HepG2 (cell line): ENCODE measurements around the gene PTPRQ. TPM values are rescaled to one million over a fixed set of nuclear protein-coding genes. Genes with fewer than 3 reads are reported as not detected.

ENCODE experiments used
- ATAC-seq: fragments of 200-7000 bp; cut with Tn5 transposase; 3 replicates; pipeline ENCODE4 v1.9.1; 2020; ENCODE audit warnings: mild to moderate bottlenecking, moderate library complexity
- BruUV-seq: library from RNA; stranded (reverse); fragments of 400-500 nt; replicated peaks from 2 replicates; lab custom pipeline; 2021; lab: Mats Ljungman, UMichigan
- CTCF ChIA-PET: fragments of 300-600 bp; formaldehyde crosslinking; extraction: SDS; loops from one replicate; lab custom pipeline; 2021; ENCODE audit warnings: low total read pairs, inconsistent platforms, low intra/inter-chr PET ratio; lab: Yijun Ruan, JAX
- POLR2A ChIA-PET: fragments of 350-600 bp; sonication (Branson Sonifier 250); formaldehyde crosslinking; loops from one replicate; lab custom pipeline; 2020; ENCODE audit warnings: antibody characterized with exemption, inconsistent platforms; lab: Yijun Ruan, JAX
- DNase-seq: peaks from one replicate; pipeline ENCODE4 v3.0.0-alpha.2; 2015; ENCODE audit warnings: low spot score
- FAIRE-seq: peaks from 3 replicates; lab custom pipeline; 2011; peaks lifted over from hg19 to GRCh38; lab: Jason Lieb, UNC
- H2AFZ ChIP-seq: one replicate; pipeline ENCODE4 v1.6.1; 2011; ENCODE audit warnings: low read length, inconsistent platforms
- H3K27ac ChIP-seq: fragments of 300-600 bp; 3 replicates; pipeline ENCODE4 v1.8.0; 2011; ENCODE audit warnings: mixed run types, mild to moderate bottlenecking, mixed read lengths, low read length, inconsistent platforms; ENCODE audit not compliant: insufficient read depth; ENCODE audit errors: extremely low read length
- H3K27me3 ChIP-seq, 2 experiments: fragments of 200-600 bp in 1 of 2; 2 replicates in 1 of 2; 3 replicates in 1 of 2; pipeline versions ENCODE4 v1.6.0 to v1.8.0; 2011; ENCODE audit warnings: low read length in 2 of 2, mild to moderate bottlenecking in 2 of 2, moderate library complexity in 2 of 2, inconsistent platforms in 1 of 2; ENCODE audit not compliant: insufficient read depth in 2 of 2, control insufficient read depth in 1 of 2
- H3K36me3 ChIP-seq, 2 experiments: fragments of 200-600 bp in 1 of 2; replicated peaks in 1 of 2; 2 replicates in 1 of 2; 3 replicates in 1 of 2; pipeline versions ENCODE4 v1.5.1 to v1.8.0; 2011; ENCODE audit warnings: low read length in 2 of 2, inconsistent platforms in 1 of 2; ENCODE audit not compliant: insufficient read depth in 2 of 2, control insufficient read depth in 1 of 2
- H3K4me1 ChIP-seq: 2 replicates; pipeline ENCODE4 v1.5.1; 2012; ENCODE audit warnings: low read length, inconsistent platforms; ENCODE audit not compliant: insufficient read depth
- H3K4me2 ChIP-seq: 2 replicates; pipeline ENCODE4 v1.6.0; 2011; ENCODE audit warnings: low read depth, low read length, inconsistent platforms
- H3K4me3 ChIP-seq, 3 experiments: fragments of 200-600 bp in 1 of 3; sonication (generic), shearing (Covaris generic) in 1 of 3; replicated peaks in 1 of 3; 2 replicates each; pipeline ENCODE4 v1.5.1; 2011 to 2016; ENCODE audit warnings: low read length in 3 of 3, inconsistent platforms in 2 of 3, low read depth in 2 of 3, mild to moderate bottlenecking in 2 of 3, control low read depth in 1 of 3, mixed read lengths in 1 of 3; ENCODE audit not compliant: insufficient read depth in 1 of 3
- H3K79me2 ChIP-seq: one replicate; pipeline ENCODE4 v1.6.1; 2011; ENCODE audit warnings: low read length, inconsistent platforms; ENCODE audit not compliant: insufficient read depth
- H3K9ac ChIP-seq: 2 replicates; pipeline ENCODE4 v1.6.0; 2011; ENCODE audit warnings: mild to moderate bottlenecking, low read depth, low read length, inconsistent platforms; ENCODE audit not compliant: insufficient read depth
- H3K9me3 ChIP-seq: 2 replicates; pipeline ENCODE4 v1.5.1; 2012; ENCODE audit warnings: mild to moderate bottlenecking, low read length
- H4K20me1 ChIP-seq: 2 replicates; pipeline ENCODE4 v1.6.0; 2011; ENCODE audit warnings: inconsistent platforms, mild to moderate bottlenecking, low read length, moderate library complexity; ENCODE audit not compliant: insufficient read depth
- DPF2 ChIP-seq: sonication (generic); formaldehyde crosslinking; IDR thresholded peaks from 2 replicates; pipeline ENCODE4 v1.4.0; 2020; ENCODE audit warnings: mild to moderate bottlenecking, low read depth, missing genetic modification reagents, borderline replicate concordance
- ERF ChIP-seq: IDR thresholded peaks from 2 replicates; pipeline ENCODE4 v1.6.1; 2018; ENCODE audit warnings: missing biosample characterization, missing genetic modification reagents
- ETV5 ChIP-seq: IDR thresholded peaks from 2 replicates; pipeline ENCODE4 v1.6.1; 2018; ENCODE audit warnings: missing biosample characterization, missing genetic modification reagents, inconsistent platforms, borderline replicate concordance
- GTF3A ChIP-seq: sonication (generic); formaldehyde crosslinking; conservative IDR thresholded peaks from 2 replicates; pipeline ENCODE4 v1.4.0; 2020; ENCODE audit warnings: mild to moderate bottlenecking, missing genetic modification reagents
- HNRNPK ChIP-seq: fragments of 200-400 bp; formaldehyde crosslinking; IDR thresholded peaks from 2 replicates; pipeline ENCODE4 v1.6.1; 2018; ENCODE audit warnings: low read length, low read depth, moderate library complexity, mild to moderate bottlenecking; ENCODE audit not compliant: poor library complexity, severe bottlenecking
- KLF6 ChIP-seq: IDR thresholded peaks from 2 replicates; pipeline ENCODE4 v1.8.0; 2016; ENCODE audit warnings: missing biosample characterization, missing genetic modification reagents
- MTA3 ChIP-seq: sonication (generic); formaldehyde crosslinking; IDR thresholded peaks from 2 replicates; pipeline ENCODE4 v1.4.0; 2020; ENCODE audit warnings: missing genetic modification reagents
- SMAD3 ChIP-seq: sonication (generic); formaldehyde crosslinking; IDR thresholded peaks from 2 replicates; pipeline ENCODE4 v1.4.0; 2020; ENCODE audit warnings: missing genetic modification reagents
- TGIF2 ChIP-seq: IDR thresholded peaks from 2 replicates; pipeline ENCODE4 v1.6.1; 2016; ENCODE audit warnings: control low read depth, missing compliant biosample characterization
- ZBTB4 ChIP-seq: sonication (generic); formaldehyde crosslinking; IDR thresholded peaks from 2 replicates; pipeline ENCODE4 v1.4.0; 2020; ENCODE audit warnings: missing genetic modification reagents, mild to moderate bottlenecking, borderline replicate concordance
- ZFP1 ChIP-seq: IDR thresholded peaks from 2 replicates; pipeline ENCODE4 v1.6.1; 2016
- ZFP37 ChIP-seq: sonication (generic); formaldehyde crosslinking; IDR thresholded peaks from 2 replicates; pipeline ENCODE4 v1.4.0; 2020; ENCODE audit warnings: missing genetic modification reagents, borderline replicate concordance
- ZGPAT ChIP-seq: IDR thresholded peaks from 2 replicates; pipeline ENCODE4 v1.6.1; 2016; ENCODE audit warnings: mild to moderate bottlenecking
- ZNF468 ChIP-seq: sonication (generic); formaldehyde crosslinking; IDR thresholded peaks from 2 replicates; pipeline ENCODE4 v1.8.0; 2022; ENCODE audit warnings: mild to moderate bottlenecking, moderate library complexity, missing genetic modification reagents
- ZNF546 ChIP-seq: sonication (generic); formaldehyde crosslinking; conservative IDR thresholded peaks from 2 replicates; pipeline ENCODE4 v1.8.1; 2023; ENCODE audit warnings: mild to moderate bottlenecking, missing genetic modification reagents
- ZNF773 ChIP-seq: sonication (generic); formaldehyde crosslinking; IDR thresholded peaks from 2 replicates; pipeline ENCODE4 v1.4.0; 2020; ENCODE audit warnings: missing genetic modification reagents, borderline replicate concordance
- in situ Hi-C: cut with HindIII; loops from 2 replicates; pipeline ENCODE4 v1.10.0; 2017; ENCODE audit warnings: low pct_unique_long_range_greater_than_20kb; ENCODE audit not compliant: extremely low pct_ligation_motif_present
- intact Hi-C: fragments of 100-400 bp; cut with micrococcal nuclease; formaldehyde crosslinking; loops from one replicate; pipeline ENCODE4 v1.10.0; 2022; ENCODE audit not compliant: unreplicated experiment
- polyA plus RNA-seq, 8 experiments: library from polyadenylated mRNA; depleted of rRNA in 3 of 8; stranded (reverse) in 7 of 8; unstranded in 1 of 8; fragments of >200 nt; fragmentation: Illumina TruSeq in 4 of 8; extraction: Trizol in 4 of 8; gene quantifications; 2 replicates each; pipeline versions ENCODE4 v1.2.1 to v1.2.3, GENCODE V29; 2011 to 2016; ENCODE audit warnings: low read depth in 4 of 8, missing spikeins in 1 of 8, mixed read lengths in 1 of 8; ENCODE audit not compliant: insufficient read depth in 1 of 8
- total RNA-seq, 5 experiments: library from RNA; depleted of rRNA; stranded (reverse); fragments of >200 nt; fragmentation: Illumina TruSeq; extraction: Trizol; gene quantifications; 2 replicates each; pipeline ENCODE4 v1.2.3, GENCODE V29; 2016; ENCODE audit warnings: low read depth in 1 of 5
- TF ChIP-seq, protein P1 (sequence below): sonication (generic); formaldehyde crosslinking; IDR thresholded peaks from 2 replicates; pipeline ENCODE4 v1.4.0; 2020; ENCODE audit warnings: missing genetic modification reagents
- TF ChIP-seq, protein P2 (sequence below): sonication (generic); formaldehyde crosslinking; IDR thresholded peaks from 2 replicates; pipeline ENCODE4 v1.4.0; 2020; ENCODE audit warnings: mild to moderate bottlenecking, missing genetic modification reagents
- TF ChIP-seq, protein P3 (sequence below): IDR thresholded peaks from 2 replicates; pipeline ENCODE4 v1.6.1; 2012; ENCODE audit warnings: inconsistent platforms

PTPRQ gene
- total and polyA plus RNA-seq, 2 of the 13 experiments (the other 11 are each of a cell fraction or from before 2014, with no cell fraction given), result not detected

DNA sequence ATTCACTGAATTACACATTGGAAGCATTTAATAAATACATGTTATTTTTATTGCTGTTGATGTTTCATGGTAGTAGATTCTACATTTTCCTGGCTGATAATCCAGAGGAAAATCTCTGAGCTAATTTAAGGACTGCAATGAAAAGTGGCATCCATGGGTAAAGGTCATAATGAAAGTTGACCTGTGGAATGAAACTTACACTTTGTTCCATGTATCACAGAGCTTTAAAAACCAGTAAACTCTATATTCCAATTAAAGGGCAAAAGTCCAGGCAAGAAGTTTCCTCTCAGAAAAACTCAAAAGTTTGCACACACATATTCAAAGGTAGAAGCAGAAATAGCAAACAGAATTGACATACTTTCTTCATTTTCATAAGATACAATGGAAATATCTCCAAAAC lies 218.6 kb downstream of the PTPRQ start:
- H3K9me3 ChIP-seq, result no peaks in the 10 kb centered on the region
- intact Hi-C loops (no loop called here), in situ Hi-C loops (no loop called here)
- POLR2A ChIA-PET, result no interaction called here
- H3K4me3 ChIP-seq, result no peak overlapping the region
- CTCF ChIA-PET, result no interaction called here
- no peaks in the 10 kb centered on the region for H3K27me3 ChIP-seq
- H3K27ac ChIP-seq, result no peak overlapping the region
- no peak overlapping the region for H3K4me2 ChIP-seq
- no peak for FAIRE-seq
- H3K36me3 ChIP-seq, result no peaks in the 10 kb centered on the region
- no peak for DNase-seq
- H4K20me1 ChIP-seq, result no peaks in the 10 kb centered on the region
- H3K79me2 ChIP-seq, result no peaks in the 10 kb centered on the region
- ATAC-seq, result no peak
- H3K9ac ChIP-seq, result no peak overlapping the region
- no peaks in the 10 kb centered on the region for H3K4me1 ChIP-seq
- no peak overlapping the region for H2AFZ ChIP-seq
- BruUV-seq, result no TSS peak
- TF ChIP-seq DPF2 (CRISPR knock-in tag) (no peak), HNRNPK (no peak), ZNF546 (CRISPR knock-in tag) (no peak), ETV5 (no peak), MTA3 (CRISPR knock-in tag) (no peak), ZFP37 (CRISPR knock-in tag) (no peak), ZGPAT (CRISPR knock-in tag) (no peak), TGIF2 (CRISPR knock-in tag) (no peak), ZBTB4 (CRISPR knock-in tag) (no peak), ZNF773 (no peak), ZFP1 (CRISPR knock-in tag) (no peak), SMAD3 (CRISPR knock-in tag) (no peak), ZNF468 (CRISPR knock-in tag) (no peak), ERF (CRISPR knock-in tag) (no peak), KLF6 (CRISPR knock-in tag) (no peak), GTF3A (CRISPR knock-in tag) (no peak)
- TF ChIP-seq, protein P1, sequence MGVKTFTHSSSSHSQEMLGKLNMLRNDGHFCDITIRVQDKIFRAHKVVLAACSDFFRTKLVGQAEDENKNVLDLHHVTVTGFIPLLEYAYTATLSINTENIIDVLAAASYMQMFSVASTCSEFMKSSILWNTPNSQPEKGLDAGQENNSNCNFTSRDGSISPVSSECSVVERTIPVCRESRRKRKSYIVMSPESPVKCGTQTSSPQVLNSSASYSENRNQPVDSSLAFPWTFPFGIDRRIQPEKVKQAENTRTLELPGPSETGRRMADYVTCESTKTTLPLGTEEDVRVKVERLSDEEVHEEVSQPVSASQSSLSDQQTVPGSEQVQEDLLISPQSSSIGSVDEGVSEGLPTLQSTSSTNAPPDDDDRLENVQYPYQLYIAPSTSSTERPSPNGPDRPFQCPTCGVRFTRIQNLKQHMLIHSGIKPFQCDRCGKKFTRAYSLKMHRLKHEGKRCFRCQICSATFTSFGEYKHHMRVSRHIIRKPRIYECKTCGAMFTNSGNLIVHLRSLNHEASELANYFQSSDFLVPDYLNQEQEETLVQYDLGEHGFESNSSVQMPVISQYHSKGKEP, result no peak
- TF ChIP-seq, protein P2, sequence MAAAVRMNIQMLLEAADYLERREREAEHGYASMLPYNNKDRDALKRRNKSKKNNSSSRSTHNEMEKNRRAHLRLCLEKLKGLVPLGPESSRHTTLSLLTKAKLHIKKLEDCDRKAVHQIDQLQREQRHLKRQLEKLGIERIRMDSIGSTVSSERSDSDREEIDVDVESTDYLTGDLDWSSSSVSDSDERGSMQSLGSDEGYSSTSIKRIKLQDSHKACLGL, result no peak
- TF ChIP-seq, protein P3, sequence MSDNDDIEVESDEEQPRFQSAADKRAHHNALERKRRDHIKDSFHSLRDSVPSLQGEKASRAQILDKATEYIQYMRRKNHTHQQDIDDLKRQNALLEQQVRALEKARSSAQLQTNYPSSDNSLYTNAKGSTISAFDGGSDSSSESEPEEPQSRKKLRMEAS, result no peak
